Kidney (tissue), 22 donors: ENCODE results near the gene HCCS. TPM values are rescaled to one million over a fixed set of nuclear protein-coding genes. Genes with fewer than 3 reads are reported as not detected.

Source experiments
- DNase-seq, 5 donors: peaks; one replicate each; pipeline ENCODE4 v3.0.0-alpha.2; 2013 to 2020
- FAIRE-seq: peaks from 2 replicates; lab custom pipeline; 2012; peaks lifted over from hg19 to GRCh38; lab: Jason Lieb, UNC
- H3K27ac ChIP-seq, 2 donors: one replicate each; pipeline ENCODE4 v1.7.0; 2013; ENCODE audit warnings: low read depth in 2 of 2, low read length in 2 of 2, inconsistent platforms in 1 of 2
- H3K27me3 ChIP-seq: one replicate; pipeline ENCODE4 v1.7.1; 2013; ENCODE audit warnings: low read length, inconsistent platforms; ENCODE audit not compliant: control insufficient read depth, insufficient read depth
- H3K36me3 ChIP-seq, 3 donors: one replicate each; pipeline versions ENCODE4 v1.7.0 to v1.7.1; 2013; ENCODE audit warnings: low read length in 3 of 3, control low read depth in 1 of 3, inconsistent platforms in 1 of 3; ENCODE audit not compliant: insufficient read depth in 3 of 3, control insufficient read depth in 2 of 3
- H3K4me1 ChIP-seq, 3 donors: one replicate each; pipeline versions ENCODE4 v1.7.0 to v1.7.1; 2013; ENCODE audit warnings: low read length in 3 of 3, inconsistent platforms in 1 of 3, low read depth in 1 of 3; ENCODE audit not compliant: control insufficient read depth in 2 of 3, insufficient read depth in 2 of 3
- H3K4me3 ChIP-seq, 3 donors: one replicate each; pipeline versions ENCODE4 v1.7.0 to v1.8.1; 2013; ENCODE audit warnings: low read length in 3 of 3, control low read depth in 1 of 3, inconsistent platforms in 1 of 3
- H3K9ac ChIP-seq, 3 donors: one replicate each; pipeline versions ENCODE4 v1.7.0 to v1.7.1; 2013; ENCODE audit warnings: low read length in 3 of 3, control low read depth in 1 of 3, inconsistent platforms in 1 of 3
- H3K9me3 ChIP-seq, 3 donors: one replicate each; pipeline versions ENCODE4 v1.7.0 to v1.7.1; 2013; ENCODE audit warnings: low read length in 3 of 3, control low read depth in 1 of 3, inconsistent platforms in 1 of 3; ENCODE audit not compliant: control insufficient read depth in 2 of 3, insufficient read depth in 1 of 3
- intact Hi-C: fragments of 100-400 bp; cut with DNase I; formaldehyde crosslinking; loops from one replicate; pipeline ENCODE4 v1.11.1; 2022
- long read RNA-seq, 10 donors: library from polyadenylated mRNA in 1 of 10; unstranded in 1 of 10; transcript quantifications; one replicate each; pipeline ENCODE4 v2.0.0 and lab custom pipeline, GENCODE V29; 2021 to 2026
- polyA plus RNA-seq: library from polyadenylated mRNA; stranded (reverse); fragments of 350-450 nt; fragmentation: Illumina TruSeq; extraction: RNeasy Lipid Tissue Mini Kit (QIAGEN cat#74804); gene quantifications from one replicate; pipeline ENCODE4 v1.2.3, GENCODE V29; 2014; ENCODE audit warnings: low read depth, low replicate concordance; ENCODE audit not compliant: insufficient read depth
- total RNA-seq: library from RNA; stranded (reverse); fragmentation: NEBNext Ultra II Directional; extraction: Animal tissue kit (Norgen Biotek cat#: 25700); gene quantifications from one replicate; pipeline ENCODE4 v1.2.1, GENCODE V29; 2021
- TF ChIP-seq, protein P1 (sequence below): IDR thresholded peaks from 3 replicates; pipeline ENCODE4 v1.5.1; 2012; ENCODE audit warnings: mild to moderate bottlenecking, moderate library complexity, borderline replicate concordance; ENCODE audit not compliant: insufficient read depth; ENCODE audit errors: extremely low read depth
- donor health status: control.
- donor health status: control.
- donor health status: control.
- donor health status: control.
- donor health status: control.
- donor health status: DM: yes; HTN: yes; CAD: no.
- donor health status: Normal renal cell carcinoma (clear cell type).

Gene HCCS
- total RNA-seq = 23.4 TPM
- 26.4 TPM for polyA plus RNA-seq
- long read RNA-seq, donor 1, partial matches to known transcripts = 0 of 4 reads
- long read RNA-seq, donor 1, other reads (novel, unspliced or antisense) = 0 of 4 reads
- long read RNA-seq, donor 2, transcript HCCS-202 (7 exons, 1,072 nt) = major isoform, 5 of 7 reads
- long read RNA-seq, donor 2, partial matches to known transcripts = 0 of 7 reads
- long read RNA-seq, donor 2, other reads (novel, unspliced or antisense) = 0 of 7 reads
- long read RNA-seq, donor 3, transcript HCCS-202 (7 exons, 1,072 nt) = major isoform, 14 of 15 reads
- long read RNA-seq, donor 3, partial matches to known transcripts = 0 of 15 reads
- long read RNA-seq, donor 3, other reads (novel, unspliced or antisense) = 0 of 15 reads
- long read RNA-seq, donor 4, transcript HCCS-202 (7 exons, 1,072 nt) = major isoform, 7 of 9 reads
- long read RNA-seq, donor 4, partial matches to known transcripts = 0 of 9 reads
- long read RNA-seq, donor 4, other reads (novel, unspliced or antisense) = 0 of 9 reads
- long read RNA-seq, donor 5 = 0 reads
- long read RNA-seq, donor 6, transcript HCCS-202 (7 exons, 1,072 nt) = major isoform, 6 of 14 reads
- long read RNA-seq, donor 6, partial matches to known transcripts = 6 of 14 reads
- long read RNA-seq, donor 6, other reads (novel, unspliced or antisense) = 0 of 14 reads
- long read RNA-seq, donor 7, transcript HCCS-202 (7 exons, 1,072 nt) = major isoform, 5 of 7 reads
- long read RNA-seq, donor 7, partial matches to known transcripts = 0 of 7 reads
- long read RNA-seq, donor 7, other reads (novel, unspliced or antisense) = 1 of 7 reads
- long read RNA-seq, donor 8, partial matches to known transcripts = 0 of 4 reads
- long read RNA-seq, donor 8, other reads (novel, unspliced or antisense) = 0 of 4 reads
- long read RNA-seq, donor 9, partial matches to known transcripts = 0 of 2 reads
- long read RNA-seq, donor 9, other reads (novel, unspliced or antisense) = 0 of 2 reads
- long read RNA-seq, donor 10, transcript HCCS-202 (7 exons, 1,072 nt) = major isoform, 7 of 7 reads
- long read RNA-seq, donor 10, partial matches to known transcripts = 0 of 7 reads
- long read RNA-seq, donor 10, other reads (novel, unspliced or antisense) = 0 of 7 reads

DNA sequence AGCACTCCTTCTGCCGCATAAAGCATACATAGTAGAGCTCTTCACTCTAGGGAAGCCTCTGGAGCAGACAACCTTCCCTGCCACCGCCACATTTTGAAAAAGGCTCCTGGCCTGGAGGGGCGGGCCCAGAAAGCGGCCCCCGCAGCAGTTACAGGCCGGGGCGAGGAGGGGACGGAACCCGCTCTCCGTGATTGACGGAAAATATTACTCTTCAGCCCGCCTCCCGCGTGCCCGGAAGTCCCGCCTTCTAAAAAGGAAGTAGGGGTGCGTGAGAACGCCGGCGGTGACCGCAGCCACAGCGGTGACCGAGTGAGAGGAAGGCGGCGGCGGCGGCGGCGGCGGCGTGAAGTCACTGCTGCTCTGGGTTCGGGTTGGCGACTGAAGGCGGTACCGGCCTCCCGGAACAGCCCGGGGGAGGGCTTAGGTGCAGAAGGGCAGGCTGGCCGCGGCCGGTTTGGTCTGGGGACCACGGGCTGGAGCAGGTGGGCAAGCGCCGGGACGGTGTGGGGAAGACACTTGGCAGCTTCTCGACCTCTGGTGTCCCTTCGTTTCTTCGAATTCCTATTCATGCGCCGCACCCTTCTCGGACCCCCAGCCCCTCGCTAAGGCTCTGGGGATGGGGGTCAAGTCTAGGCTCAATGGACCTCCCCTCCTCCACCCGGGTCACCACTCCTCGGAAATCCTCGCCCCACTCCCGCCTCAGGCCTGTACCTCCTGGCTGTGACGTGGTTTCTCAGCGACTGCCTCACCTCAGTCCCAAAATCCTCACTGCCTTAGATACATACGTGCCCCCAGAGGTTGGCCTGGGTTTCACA is at the start of gene HCCS:
Gene HCCS, plus strand, starts transcription at position 296 of the 815 bp plus-strand sequence. CDS start 729 bp downstream, outside the sequence.
- Histone ChIP-seq H3K36me3 (peaks cover 0 to 24% (median 2%) of the 10 kb centered on the region in 3 donors), H3K27me3 (no peaks in the 10 kb centered on the region), H3K9me3 (no peaks in the 10 kb centered on the region), H3K27ac (peak within 1 kb of the TSS; percentile 76 to 83), H3K4me3 (peak within 1 kb of the TSS; percentile 71 to 80 (median 79)), H3K9ac (peak within 1 kb of the TSS; percentile 65 to 86 (median 77)), H3K4me1 (peaks cover 0 to 2% (median 0%) of the 10 kb centered on the region in 3 donors)
- FAIRE-seq (peak; percentile 88), DNase-seq (peak; percentile 85 to 94 (median 90))
- TF ChIP-seq, protein P1, sequence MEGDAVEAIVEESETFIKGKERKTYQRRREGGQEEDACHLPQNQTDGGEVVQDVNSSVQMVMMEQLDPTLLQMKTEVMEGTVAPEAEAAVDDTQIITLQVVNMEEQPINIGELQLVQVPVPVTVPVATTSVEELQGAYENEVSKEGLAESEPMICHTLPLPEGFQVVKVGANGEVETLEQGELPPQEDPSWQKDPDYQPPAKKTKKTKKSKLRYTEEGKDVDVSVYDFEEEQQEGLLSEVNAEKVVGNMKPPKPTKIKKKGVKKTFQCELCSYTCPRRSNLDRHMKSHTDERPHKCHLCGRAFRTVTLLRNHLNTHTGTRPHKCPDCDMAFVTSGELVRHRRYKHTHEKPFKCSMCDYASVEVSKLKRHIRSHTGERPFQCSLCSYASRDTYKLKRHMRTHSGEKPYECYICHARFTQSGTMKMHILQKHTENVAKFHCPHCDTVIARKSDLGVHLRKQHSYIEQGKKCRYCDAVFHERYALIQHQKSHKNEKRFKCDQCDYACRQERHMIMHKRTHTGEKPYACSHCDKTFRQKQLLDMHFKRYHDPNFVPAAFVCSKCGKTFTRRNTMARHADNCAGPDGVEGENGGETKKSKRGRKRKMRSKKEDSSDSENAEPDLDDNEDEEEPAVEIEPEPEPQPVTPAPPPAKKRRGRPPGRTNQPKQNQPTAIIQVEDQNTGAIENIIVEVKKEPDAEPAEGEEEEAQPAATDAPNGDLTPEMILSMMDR = no peak
- intact Hi-C loops = no loop called here

DNA sequence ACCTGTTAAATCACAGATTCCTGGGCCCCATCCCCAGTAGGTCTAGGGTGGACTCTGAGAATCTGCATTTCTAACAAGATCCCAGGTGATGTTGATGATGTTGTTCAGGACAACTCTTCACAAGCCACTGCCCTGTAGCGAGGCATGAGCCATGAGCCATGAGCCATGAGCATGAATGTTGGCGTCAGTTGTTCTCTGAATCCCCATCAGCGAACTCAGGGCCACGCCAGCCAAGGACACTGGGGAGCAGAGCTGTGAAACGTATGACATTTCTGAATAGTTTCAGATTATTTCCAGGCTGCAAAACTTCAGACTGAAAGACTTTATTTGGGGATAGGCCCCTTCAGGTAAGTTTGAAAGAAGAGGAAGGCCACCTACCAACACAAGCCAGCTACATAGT is 46.9 kb upstream of the HCCS start:
- FAIRE-seq = no peak
- TF ChIP-seq, protein P1 = no peak
- intact Hi-C loops = no loop called here

DNA sequence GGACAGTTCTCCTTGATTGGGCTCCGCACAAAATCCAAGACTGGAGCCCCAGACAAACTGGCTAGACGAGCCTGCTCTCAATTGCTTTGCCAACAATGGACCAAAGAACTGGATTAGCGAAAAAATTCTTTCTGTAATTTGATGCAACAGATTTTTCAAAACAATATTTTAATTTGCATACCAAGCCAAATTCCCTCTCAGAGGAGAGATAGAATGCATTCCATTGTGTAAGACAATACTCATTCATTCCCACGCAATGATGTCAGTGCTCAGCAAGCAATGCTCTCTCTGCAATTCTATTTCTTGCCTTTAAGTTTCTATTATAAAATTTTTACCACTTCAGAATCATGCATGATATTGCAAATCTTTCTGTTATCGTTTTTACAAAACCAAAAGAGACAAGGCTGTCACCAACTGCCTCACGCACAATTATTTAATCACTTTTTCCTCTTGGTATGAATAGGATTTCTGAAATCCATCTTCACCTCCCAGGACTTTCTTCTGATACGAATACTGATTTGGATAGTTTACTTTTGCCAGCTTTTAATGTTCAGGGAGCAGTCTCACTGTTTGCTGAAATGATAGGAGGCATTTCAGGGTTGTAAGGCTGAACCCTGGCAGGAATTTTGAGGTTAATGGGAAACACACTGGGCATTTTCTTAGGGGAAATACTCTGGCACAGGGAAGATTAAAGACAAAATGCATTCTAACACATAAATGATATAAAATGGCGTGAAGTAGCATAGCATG is 46.1 kb upstream of the HCCS start:
- H3K36me3 ChIP-seq = no peaks in the 10 kb centered on the region
- intact Hi-C loops = no loop called here
- no peak overlapping the region for H3K27ac ChIP-seq
- H3K4me1 ChIP-seq = no peaks in the 10 kb centered on the region
- H3K4me3 ChIP-seq = no peak overlapping the region
- TF ChIP-seq, protein P1 = no peak
- H3K9me3 ChIP-seq = no peaks in the 10 kb centered on the region
- no peak for FAIRE-seq
- peak in 1 of 5 donors; percentile 11 for DNase-seq
- no peaks in the 10 kb centered on the region for H3K27me3 ChIP-seq
- no peak overlapping the region for H3K9ac ChIP-seq

More for the DNA sequence above, 46.9 kb upstream of the HCCS start:
- no peaks in the 10 kb centered on the region for H3K27me3 ChIP-seq
- DNase-seq = peak in 1 of 5 donors; percentile 41
- H3K9me3 ChIP-seq = no peaks in the 10 kb centered on the region
- no peak overlapping the region for H3K9ac ChIP-seq
- H3K36me3 ChIP-seq = no peaks in the 10 kb centered on the region
- no peaks in the 10 kb centered on the region for H3K4me1 ChIP-seq
- no peak overlapping the region for H3K4me3 ChIP-seq
- no peak overlapping the region for H3K27ac ChIP-seq
